HG03060 (cell line): ENCODE data around the gene RFX8.
"Not testable (repeated sequence)": the region's sequence is repeated elsewhere in the genome, so short reads cannot be mapped to it uniquely, and the experiment has no call there.

Experiments
- ATAC-seq: cut with Tn5 transposase; IDR thresholded peaks from one replicate; pipeline ENCODE4 v1.9.1; 2021; ENCODE audit warnings: low read depth, moderate number of reproducible peaks; ENCODE audit not compliant: unreplicated experiment

RFX8 gene

DNA sequence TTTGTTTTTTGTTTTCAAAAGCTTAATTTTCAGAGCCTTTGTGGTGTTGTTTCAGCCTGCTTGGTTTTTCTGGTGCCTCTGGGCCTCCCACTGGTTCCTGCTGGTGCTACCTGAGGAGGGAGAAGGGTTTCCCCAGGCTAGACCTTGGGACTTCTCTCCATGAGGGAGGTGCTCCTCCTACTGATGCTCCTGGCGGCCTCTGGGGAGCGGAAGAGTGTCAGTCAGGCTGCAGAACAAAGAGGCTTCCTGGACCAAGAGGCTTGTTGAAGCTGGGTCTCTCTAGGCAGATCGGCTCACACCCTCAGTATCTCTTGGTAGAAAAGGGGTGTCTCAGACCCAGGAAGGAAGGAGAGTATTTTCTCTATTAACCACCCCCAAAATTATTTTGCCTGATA is 32.2 kb downstream of the RFX8 start:
- ATAC-seq, result no peak

DNA sequence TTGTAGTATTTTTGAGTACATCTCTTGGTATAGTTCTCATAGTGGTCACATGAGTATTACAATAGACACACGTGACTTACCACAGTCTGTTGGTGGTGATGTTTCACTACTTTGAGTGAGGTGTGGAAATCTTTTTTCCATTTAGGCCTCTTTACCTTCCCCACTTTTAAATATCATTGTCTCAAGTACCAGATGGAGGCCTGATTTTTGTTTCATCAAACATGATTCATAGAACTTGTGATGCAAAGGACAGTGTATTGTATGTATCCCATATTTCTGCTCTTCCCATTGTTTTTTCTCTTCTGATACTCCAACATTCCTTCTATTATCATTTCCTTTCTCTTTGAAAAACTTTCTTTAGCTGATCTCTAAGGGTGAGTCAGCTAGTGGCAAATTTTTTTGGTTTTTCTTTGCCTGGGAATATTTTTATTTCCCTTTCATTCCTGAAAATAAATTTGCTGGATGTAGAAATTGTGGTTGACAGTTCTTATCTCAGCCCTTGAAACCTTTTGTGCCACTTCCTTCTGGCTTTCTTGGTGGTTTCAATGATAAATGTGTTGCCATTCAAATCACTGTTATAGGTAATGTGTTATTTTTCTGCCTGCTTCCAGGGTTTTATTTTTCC is 32.8 kb downstream of the RFX8 start:
- no peak for ATAC-seq

DNA sequence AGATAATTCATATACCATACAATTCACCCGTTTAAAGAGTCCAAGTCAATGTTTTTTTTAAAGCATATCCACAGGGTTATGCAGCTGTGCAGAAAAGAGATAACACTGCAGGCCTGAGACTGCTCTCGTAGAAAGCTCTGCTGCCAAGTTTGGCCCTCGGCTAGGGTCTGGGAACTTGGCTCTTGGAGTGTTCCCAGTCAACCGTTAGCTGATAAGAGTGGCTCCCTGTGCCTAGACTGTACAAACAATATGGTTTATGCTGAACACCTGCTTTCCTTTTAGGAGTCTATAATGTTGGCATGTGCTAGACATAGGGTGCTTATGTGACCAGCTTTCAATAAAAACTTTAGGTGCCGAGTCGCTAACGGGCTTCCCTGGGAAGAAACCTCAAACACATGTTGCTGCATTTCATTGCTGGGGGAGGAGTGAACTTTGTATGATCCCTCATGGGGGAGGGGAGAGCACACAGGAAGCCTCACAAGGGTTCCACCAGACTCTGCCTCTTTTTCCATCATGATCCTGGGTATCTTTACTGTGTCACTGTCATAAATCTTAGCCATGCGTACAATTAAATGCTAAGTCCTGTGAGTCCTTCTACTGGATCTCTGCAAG is 34.7 kb downstream of the RFX8 start:
- no peak for ATAC-seq

DNA sequence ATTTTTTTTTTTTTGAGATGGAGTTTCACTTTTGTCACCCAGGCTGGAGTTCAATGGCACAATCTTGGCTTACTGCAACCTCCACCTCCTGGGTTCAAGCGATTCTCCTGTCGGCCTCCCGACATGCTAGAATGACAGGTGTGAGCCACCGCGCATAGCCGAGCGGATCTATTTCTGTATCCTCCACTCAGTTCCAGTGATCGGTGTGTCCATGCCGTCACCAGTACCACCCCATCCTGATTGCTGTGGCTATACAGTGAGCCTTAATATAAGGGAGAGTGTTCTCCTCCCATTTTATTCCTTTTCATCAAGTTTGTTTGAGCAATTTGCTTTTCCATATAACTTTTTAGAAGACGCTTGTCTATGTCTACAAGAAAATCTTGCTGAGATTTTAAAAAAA is 35.2 kb downstream of the RFX8 start:
- no peak for ATAC-seq

DNA sequence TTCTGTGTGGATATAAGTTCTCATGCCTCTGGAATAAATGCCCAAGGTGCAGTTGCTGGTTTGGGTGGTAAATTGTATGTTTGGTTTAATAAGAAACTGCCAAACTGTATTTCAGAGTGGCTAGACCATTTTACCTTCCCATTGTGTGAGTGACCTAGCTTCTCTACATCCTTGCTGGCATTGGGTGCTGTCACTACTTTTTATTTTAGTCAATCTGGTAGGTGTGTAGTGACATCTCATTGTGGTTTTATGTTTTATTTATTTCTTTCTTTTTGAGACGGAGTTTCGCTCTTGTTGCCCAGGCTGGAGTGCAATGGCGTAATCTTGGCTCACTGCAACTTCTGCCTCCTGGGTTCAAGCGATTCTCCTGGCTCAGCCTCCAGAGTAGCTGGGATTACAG is 36.4 kb downstream of the RFX8 start:
- not testable (repeated sequence) for ATAC-seq

DNA sequence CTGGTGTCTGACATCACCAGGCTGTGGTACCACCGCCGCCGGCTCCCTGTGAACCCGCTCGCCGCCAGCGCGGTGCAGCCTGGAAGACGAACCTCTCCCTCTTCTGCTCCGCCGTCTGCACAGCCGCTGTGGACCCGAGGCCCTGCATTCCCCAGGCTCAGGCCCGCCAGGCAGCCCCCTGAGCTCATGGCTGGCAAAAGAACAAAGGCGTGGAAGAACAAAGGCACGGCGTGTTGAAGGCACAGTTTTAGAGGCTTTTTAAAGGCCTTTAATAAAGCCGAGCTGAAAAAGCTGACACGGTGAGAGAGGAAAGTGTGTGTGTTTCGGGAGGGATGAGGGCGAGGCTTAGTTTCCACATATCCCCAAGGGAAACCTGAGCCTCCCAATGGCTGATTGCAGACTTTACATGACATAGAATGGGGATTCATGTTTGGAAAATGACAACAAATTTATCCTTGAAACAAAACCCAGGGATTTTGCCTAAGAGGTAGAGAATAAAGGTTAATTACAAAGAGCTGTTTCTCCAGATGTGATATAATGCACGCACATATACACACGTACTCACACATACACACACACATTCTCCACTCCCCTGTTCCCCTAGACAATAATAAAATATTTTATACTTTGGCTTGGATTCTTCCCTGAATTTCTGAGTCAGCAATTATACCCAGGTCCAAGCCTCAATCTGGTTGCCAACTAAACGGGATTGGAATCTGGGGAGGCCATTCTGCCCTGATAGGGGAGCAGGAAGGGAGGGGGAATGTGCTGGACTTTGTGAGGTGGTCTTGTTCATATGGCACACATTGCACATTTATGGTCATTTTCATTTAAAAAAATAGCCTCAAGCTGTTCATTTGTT is 39.7 kb downstream of the RFX8 start:
- no peak for ATAC-seq

DNA sequence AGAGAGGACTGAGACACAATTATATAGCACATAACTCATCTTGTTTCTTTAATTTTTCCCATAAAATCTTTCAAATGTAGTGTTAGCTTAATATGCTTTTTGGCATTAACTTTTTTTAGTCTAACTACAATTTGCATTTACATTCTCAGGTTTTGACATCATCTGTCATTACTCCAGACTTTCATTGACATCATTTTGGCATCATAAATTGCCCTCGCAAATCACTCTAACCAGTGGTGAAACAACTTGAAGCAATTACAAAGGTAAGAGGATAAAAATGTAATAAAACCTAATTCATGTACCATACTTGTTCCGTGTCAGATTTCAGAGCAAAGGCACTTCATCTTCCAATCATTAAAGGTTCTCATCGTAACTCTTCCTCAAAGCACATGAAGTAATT is 41.4 kb downstream of the RFX8 start:
- ATAC-seq, result no peak

DNA sequence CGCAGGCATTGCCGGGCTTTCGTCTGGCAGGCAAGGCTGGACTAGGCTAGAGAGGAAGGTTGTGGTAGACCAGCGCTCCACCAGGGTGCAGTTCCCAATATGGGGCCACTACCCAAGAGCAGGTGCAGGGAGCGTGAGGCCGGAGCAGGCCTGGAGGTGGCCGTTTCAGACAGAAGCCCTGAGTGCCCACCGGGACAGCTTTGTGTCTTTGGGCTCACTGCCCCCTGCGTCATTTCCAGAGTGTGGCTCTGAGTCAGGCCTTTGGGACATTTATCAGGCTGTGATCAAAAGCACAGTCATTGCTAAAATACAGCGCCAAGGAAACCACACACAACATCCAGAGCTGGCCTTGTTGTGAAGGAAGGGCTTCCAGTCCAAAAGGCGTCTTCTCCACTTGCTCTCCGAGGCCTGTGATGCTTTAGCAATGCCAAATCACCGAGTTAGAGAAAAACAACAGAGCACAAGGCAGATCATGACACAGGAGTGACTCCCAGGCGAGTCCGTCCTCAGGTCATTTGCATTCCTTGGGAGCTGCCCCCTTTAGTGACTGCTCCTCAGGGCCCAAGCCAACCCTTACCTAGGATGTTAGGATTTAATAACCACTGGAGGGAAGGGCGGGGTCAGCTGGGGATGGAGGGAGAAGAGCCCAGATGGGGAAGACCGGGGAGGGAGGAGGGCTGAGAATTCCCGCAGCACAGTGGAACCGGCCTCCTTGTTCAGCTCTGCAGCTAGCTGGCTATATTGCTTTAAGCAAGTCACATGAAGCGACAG is 42.3 kb downstream of the RFX8 start:
- no peak for ATAC-seq

DNA sequence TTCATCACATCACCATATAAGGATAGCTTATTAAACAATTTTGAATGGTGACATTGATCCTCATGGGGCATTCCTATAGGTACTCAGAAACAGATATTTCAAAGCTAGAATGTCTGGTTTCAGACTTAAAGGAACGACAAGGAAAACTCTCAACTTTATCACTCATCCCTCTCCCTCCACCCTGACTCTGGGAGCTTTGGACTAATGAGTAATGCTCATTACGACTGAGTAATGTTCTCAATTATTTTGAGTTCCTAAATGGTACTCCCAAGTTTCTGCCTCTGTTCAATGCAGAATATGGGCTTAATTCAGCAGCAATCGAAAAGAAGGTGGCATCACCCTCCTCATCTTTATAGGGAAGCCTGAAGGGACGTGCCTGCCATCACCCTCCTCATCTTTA is 43.4 kb downstream of the RFX8 start:
- ATAC-seq, result no peak

DNA sequence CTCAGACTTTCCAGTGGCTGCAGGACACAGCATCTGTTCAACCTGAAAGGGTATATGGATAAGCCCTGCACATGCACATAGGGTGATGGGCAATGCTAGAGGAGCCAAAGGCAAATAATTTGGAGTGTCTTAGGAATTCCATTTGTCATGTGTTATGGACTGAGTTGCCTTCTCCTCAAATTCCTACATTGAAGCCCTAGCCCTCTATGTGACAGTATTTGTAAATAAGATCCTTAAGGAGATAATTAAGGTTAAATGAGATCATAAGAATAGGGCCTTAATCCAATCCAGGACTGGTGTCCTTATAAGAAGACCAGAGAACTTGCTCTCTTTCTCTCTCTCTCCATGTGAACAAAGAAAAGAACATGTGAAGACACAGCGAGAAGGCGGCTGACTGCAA is 44.8 kb downstream of the RFX8 start:
- no peak for ATAC-seq

DNA sequence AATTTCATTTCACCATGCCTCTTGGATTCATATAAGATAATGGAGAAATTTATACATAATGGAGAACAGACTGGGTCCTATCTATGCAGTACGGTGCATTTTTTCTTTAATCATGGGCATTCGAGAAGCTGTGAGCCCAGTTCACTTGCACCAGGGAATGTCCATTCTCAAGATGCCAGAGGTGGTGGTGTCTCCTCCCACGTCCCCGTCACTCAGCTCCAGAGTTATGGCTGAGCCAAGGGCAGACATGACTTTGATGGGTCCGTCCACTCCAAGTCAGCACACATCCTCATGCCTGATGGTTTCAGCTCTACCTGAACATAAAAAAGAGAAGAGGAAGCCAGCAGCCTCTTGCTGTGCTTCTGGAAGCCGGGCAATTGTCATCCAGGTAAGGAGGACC is 45.5 kb downstream of the RFX8 start:
- ATAC-seq, result no peak

DNA sequence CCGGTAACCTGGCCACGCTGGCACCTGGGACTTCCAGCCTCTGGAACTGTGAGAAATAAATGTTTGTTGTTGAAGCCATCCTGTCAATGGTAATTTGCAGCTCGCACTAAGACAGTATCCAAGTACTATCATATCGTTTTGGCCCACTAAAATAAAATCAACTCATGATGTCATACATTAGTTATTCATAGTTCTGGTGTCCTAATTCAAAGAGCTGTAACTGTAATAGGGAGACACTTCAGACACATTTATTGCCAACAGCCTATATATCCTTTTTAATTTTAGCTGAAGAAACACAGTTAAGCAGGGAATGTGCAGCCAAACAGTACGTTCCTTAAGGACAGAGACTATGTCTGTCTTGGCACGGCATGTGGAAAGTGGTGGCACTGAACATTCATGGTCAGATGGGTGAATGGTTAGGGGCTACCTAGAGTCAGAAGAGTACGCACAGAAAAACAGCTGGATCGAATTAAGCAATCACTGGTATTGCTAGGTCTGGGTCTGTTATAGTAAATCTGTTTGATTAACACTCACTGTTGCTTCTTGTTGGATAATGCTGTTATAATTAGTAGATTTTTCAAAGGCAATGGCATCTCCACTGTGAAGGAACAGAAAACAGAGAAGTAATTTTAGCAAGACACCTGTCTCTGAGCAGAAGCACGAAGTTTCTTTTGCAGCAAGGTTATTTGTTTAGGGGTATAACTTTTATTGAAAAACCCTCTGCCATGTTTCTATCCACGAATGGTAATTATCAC is 46.3 kb downstream of the RFX8 start:
- no peak for ATAC-seq

DNA sequence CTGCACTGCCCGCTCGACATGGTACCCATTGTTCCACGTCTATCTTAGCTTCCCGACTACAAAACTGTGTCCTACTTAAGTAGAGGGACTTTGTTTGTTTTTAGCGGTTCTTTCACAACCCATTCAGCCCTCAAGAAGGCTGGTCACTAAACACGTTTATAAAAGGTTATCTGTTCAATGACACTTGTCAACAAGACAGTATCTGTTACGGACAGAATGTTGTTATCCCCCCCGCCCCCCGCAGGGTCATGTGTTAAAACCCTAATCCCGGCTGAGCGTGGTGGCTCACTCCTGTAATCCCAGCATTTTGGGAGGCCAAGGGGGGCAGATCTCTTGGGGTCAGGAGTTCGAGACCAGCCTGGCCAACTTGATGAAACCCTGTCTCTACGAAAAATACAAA is 47.2 kb downstream of the RFX8 start:
- ATAC-seq, result no peak

DNA sequence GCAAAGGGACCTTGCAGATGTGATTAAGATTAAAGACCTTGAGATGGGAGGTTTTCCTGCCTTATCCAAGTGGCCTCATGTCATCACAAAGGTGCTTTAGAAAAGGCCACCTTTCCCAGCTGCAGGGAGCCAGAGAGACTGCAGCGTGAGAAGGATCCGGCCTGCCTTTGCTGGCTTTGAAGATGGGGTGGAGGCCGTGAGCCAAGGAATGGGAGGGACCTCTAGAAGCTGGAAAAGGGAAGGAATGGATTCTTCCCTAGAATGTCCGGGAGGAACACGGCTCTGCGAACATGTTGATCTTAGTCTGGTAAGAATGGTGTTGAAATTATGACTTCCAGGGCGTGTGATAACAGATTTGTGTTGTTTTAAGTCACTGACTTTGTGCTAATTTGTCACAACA is 47.7 kb downstream of the RFX8 start:
- ATAC-seq, result no peak

DNA sequence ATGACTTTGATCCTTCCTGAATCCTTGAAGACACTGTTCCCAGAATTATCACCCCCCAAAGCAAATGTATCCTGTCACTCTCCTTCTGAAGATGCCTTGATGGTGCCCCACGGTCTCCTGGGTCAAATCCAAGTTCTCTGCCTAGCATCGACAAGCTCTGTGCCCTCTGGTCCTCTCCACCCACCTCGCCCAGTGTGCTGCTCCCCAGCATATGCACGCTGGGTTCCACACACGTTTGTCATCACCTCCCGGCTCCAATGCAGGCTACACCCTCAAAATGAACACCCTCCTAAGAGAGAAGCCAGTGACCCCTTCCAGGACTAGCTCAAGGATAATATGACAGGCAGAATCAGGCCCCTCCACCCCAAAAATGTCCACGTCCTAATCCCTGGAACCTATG is 48.1 kb downstream of the RFX8 start:
- ATAC-seq, result no peak

DNA sequence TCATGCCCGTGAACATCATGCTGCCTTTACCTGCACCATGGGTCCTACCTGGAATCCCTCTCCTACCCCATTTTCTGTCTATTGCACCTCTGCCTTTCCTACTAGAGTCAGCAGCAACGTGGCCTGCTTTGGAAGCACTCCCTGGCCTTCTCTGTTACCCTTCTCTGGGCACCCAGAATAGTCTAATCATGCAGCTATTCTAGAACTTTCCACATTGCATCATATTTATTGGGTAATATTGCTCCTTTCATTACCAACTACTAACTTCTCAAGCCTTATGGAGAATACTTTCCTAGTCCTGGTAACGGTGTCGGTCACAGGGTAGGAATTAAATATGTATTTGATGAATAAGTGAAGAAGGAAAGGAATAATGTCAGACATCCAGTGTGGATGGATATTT is 54.3 kb downstream of the RFX8 start:
- no peak for ATAC-seq

DNA sequence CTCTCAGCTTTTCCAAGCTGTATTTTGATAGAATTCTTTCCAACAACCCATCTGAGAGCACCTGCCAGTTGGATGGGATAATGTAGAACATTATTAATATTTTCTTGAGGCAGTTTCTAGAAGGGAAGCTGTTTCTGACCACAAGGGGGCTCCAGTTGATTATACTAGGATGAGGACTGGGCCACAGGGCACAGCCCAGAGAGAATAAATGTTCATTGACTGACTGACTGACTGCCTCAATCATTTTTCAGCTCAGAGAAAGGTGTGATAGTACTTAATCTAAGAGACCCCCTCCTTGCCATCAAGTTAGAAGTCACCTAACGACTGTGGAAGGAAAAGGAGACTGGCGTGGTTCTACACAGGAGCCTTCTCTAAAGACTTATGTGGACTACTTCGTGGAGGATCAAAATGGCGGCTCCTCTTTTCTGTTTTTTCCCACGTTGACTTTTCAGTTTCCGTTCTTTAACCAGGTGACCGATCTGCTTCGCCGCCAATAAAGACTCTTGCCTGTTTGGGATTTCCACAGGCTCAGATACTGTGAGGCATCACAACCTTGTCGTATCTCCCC is 55.7 kb downstream of the RFX8 start:
- no peak for ATAC-seq

DNA sequence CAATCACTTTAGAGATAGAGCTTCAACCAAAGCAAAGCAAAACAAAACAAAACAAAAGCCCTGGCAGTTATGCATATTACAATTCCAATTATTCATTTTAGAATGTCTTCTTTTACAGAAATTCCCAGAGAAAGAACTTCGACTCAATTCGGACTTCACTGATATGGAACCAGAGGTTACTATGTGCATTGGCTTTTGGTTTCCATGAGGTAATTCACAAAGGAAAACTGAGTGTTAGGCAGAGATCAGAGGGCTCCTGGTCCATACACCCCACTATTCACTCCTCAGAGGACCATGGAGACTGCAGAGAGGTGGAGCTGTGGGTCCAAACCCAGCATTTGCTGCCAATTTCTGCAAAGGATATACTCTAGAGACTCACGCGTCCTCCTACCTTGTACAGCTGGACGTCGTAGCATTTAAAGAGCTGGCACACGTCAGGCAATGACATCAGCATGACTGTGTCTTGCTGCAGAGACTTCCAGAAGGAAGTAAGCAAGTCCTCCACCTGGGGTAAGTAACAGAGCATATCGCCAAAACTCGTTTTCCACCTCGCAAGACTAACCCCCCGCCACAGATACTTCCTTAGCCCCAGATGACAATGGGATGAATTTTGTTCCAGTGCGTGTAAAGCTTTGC is 56.3 kb downstream of the RFX8 start:
- no peak for ATAC-seq

DNA sequence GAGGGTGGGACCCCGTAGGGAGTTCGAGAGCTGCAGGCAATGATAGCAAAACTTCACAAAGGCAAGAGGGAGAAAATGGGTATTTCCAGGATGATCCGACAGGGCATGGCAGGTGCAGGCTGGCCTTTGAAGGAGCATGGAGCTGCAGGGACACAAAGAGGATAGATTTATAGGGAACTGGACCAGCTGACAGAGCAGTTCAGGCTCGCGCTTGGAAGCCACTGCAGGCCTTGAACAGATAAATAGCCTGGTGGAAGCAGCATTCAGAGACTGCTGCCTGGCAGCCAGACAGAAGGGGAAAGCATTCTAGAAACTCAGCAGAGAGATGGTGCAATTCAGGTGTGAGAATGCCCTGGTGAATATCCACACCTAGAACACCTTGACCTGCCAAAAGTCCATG is 58.3 kb downstream of the RFX8 start:
- ATAC-seq, result no peak

DNA sequence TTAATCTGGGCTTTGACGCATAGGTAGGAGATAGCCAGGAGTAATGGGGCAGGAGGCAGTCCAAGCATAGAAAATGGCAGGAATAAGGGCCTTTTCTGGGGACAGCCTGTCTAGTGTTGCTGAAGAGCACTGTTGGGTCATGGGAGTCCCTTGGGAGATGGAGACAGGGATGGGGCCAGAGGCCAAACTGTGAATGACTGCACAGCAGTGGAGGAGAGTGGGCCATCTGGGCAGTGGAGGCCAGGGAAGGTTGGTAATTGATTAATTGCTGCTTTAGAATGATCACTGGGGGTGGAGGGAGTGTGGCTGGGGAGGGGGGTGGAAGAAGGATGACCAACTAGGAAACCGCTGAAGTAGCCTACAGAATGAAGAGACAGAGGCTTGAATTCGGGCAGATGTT is 59.0 kb downstream of the RFX8 start:
- ATAC-seq, result no peak
